SH-SY5Y (cell line): Measurements from ENCODE around the gene CIPC.

Experiments used
- GATA2 ChIP-seq: IDR thresholded peaks from 2 replicates; pipeline ENCODE4 v1.6.1; 2011; ENCODE audit warnings: mild to moderate bottlenecking, low read depth, low read length
- GATA3 ChIP-seq: IDR thresholded peaks from 2 replicates; pipeline ENCODE4 v1.6.1; 2011; ENCODE audit warnings: low read depth, mild to moderate bottlenecking, low read length, moderate library complexity

DNA sequence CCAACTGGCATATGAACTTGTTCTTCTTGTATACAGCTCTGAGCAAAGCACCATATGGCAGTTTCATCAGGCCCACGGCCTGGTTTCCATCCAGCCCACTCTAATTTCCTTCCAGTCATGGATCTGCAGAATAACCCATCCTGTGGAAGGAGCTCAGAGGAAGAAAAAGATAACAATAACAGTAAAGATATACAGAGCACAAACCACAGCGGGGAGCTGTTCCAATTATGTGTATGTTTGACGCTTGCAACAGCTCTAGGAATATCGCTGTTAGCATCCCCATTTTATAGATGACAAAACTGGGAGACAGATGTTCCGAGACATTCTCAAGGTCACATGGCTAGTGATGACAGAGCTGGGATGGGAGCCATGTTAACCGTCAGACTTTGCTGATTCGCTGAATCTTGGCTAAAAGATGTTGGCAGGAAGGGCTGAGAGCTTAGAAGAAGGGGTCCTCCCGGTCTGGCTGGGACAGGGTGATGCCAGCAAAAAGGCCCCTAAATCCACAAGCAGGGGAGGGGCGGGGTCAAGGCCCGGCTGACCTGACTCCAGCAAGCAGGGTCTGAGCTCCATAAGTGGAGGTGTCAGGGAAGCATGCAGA, 34.4 kb upstream of the CIPC start:
- TF ChIP-seq GATA2 = no peak
- TF ChIP-seq GATA3 = no peak
